IPS-18c (cell line): Measurements from ENCODE around the gene BTN3A1.
"Not testable (repeated sequence)": the region's sequence is repeated elsewhere in the genome, so short reads cannot be mapped to it uniquely, and the experiment has no call there.

Experiments used
- H3K4me3 ChIP-seq: 2 replicates; pipeline ENCODE4 v1.7.0; 2013; ENCODE audit warnings: low read depth, mild to moderate bottlenecking, low read length, moderate library complexity; ENCODE audit not compliant: insufficient read depth
- H3K9me3 ChIP-seq: one replicate; pipeline ENCODE4 v1.6.1; 2013; ENCODE audit warnings: mild to moderate bottlenecking, low read length, moderate library complexity; ENCODE audit not compliant: control insufficient read depth, insufficient read depth

The BTN3A1 gene

GRCh38 chr6:26401987-26402658, at the start of gene BTN3A1:
TSS of gene BTN3A1 (plus strand) at chr6:26402275. CDS start at chr6:26405564, 3,289 bp downstream.
- H3K4me3 ChIP-seq, result peak within 1 kb of the TSS; percentile 34; the same call in 1 of the 2 replicates
- H3K9me3 ChIP-seq, result no peaks in the 10 kb centered on the region

- H3K9me3 ChIP-seq, result peaks cover 2% of the 10 kb centered on the region
- no peak overlapping the region for H3K4me3 ChIP-seq
These were observed 49.8 kb upstream of the BTN3A1 start for GRCh38 chr6:26352315-26352714.

- Histone ChIP-seq H3K4me3 (no peak overlapping the region), H3K9me3 (peaks cover 2% of the 10 kb centered on the region)
These were observed 47.9 kb upstream of the BTN3A1 start for GRCh38 chr6:26354162-26354561.

- peaks cover 2% of the 10 kb centered on the region for H3K9me3 ChIP-seq
- no peak overlapping the region for H3K4me3 ChIP-seq
These were observed 46.7 kb upstream of the BTN3A1 start for GRCh38 chr6:26355366-26355765.

- H3K9me3 ChIP-seq, H3K4me3 ChIP-seq: not testable (repeated sequence)
These were observed 44.5 kb upstream of the BTN3A1 start for GRCh38 chr6:26357543-26357942.

- Histone ChIP-seq H3K4me3 (no peak overlapping the region), H3K9me3 (peaks cover 2% of the 10 kb centered on the region)
These were observed 43.5 kb upstream of the BTN3A1 start for GRCh38 chr6:26358511-26358981.

- H3K4me3 ChIP-seq, result no peak overlapping the region
- H3K9me3 ChIP-seq, result peaks cover 2% of the 10 kb centered on the region
These were observed 42.3 kb upstream of the BTN3A1 start for GRCh38 chr6:26359765-26360164.

- Histone ChIP-seq H3K9me3 (no peaks in the 10 kb centered on the region), H3K4me3 (no peak overlapping the region)
These were observed 41.3 kb upstream of the BTN3A1 start for GRCh38 chr6:26360451-26361416.

GRCh38 chr6:26361544-26361943, 40.5 kb upstream of the BTN3A1 start:
- no peaks in the 10 kb centered on the region for H3K9me3 ChIP-seq

GRCh38 chr6:26362093-26362835, 39.8 kb upstream of the BTN3A1 start:
- H3K9me3 ChIP-seq, result no peaks in the 10 kb centered on the region
- no peak overlapping the region for H3K4me3 ChIP-seq

More at GRCh38 chr6:26361544-26361943, 40.5 kb upstream of the BTN3A1 start:
- H3K4me3 ChIP-seq, result no peak overlapping the region

GRCh38 chr6:26362836-26363220, 39.2 kb upstream of the BTN3A1 start:
- no peaks in the 10 kb centered on the region for H3K9me3 ChIP-seq
- no peak overlapping the region for H3K4me3 ChIP-seq

- Histone ChIP-seq H3K9me3 (no peaks in the 10 kb centered on the region), H3K4me3 (no peak overlapping the region)
These were observed 38.0 kb upstream of the BTN3A1 start for GRCh38 chr6:26363882-26364701.

GRCh38 chr6:26365633-26365995, 36.5 kb upstream of the BTN3A1 start:
- H3K9me3 ChIP-seq, result no peaks in the 10 kb centered on the region
- H3K4me3 ChIP-seq, result no peak overlapping the region; the same call in 1 of the 2 replicates

GRCh38 chr6:26366504-26366903, 35.6 kb upstream of the BTN3A1 start:
- Histone ChIP-seq H3K9me3 (no peaks in the 10 kb centered on the region), H3K4me3 (no peak overlapping the region)

GRCh38 chr6:26367114-26367513, 35.0 kb upstream of the BTN3A1 start:
- H3K4me3 ChIP-seq, result no peak overlapping the region
- no peaks in the 10 kb centered on the region for H3K9me3 ChIP-seq

- H3K9me3 ChIP-seq, H3K4me3 ChIP-seq: not testable (repeated sequence)
These were observed 30.3 kb upstream of the BTN3A1 start for GRCh38 chr6:26371813-26372212.
